Pons (tissue), 1 donor: Measurements from ENCODE around the gene MEX3B.
"Not testable (repeated sequence)": the region's sequence is repeated elsewhere in the genome, so short reads cannot be mapped to it uniquely, and the experiment has no call there.

Experiments used
- DNase-seq: peaks from one replicate; pipeline ENCODE4 v3.0.0-alpha.2; 2016; ENCODE audit warnings: low spot score

MEX3B gene

DNA sequence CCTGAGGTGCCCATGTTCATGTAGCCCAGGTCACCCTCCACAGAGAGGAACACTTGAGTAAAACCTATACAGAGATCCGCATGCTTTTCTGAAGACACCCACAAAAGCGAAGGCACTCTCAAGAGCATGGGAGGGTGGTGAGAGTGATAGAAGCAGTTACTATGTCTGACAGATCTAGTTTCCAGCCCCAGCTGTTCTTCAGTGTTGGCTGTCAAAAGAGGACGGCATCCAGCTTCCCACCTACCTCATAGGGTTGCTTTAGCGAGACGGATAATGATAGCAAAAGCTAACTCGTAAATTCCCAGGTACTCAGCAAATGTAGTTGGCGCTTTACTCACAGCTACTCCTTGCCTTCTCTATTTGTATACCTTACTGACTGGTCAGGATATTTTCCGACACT lies 3.0 kb upstream of the MEX3B start:
- DNase-seq = peak; percentile 2

GRCh38 chr15:82047453-82048400 lies 1.9 kb upstream of the MEX3B start:
- peak; percentile 66 for DNase-seq

GRCh38 chr15:82046666-82047452 lies 1.0 kb upstream of the MEX3B start:
- peak; percentile 89 for DNase-seq

GRCh38 chr15:82045179-82045891 lies 483 bp downstream of the MEX3B start:
- peak; percentile 51 for DNase-seq

DNA sequence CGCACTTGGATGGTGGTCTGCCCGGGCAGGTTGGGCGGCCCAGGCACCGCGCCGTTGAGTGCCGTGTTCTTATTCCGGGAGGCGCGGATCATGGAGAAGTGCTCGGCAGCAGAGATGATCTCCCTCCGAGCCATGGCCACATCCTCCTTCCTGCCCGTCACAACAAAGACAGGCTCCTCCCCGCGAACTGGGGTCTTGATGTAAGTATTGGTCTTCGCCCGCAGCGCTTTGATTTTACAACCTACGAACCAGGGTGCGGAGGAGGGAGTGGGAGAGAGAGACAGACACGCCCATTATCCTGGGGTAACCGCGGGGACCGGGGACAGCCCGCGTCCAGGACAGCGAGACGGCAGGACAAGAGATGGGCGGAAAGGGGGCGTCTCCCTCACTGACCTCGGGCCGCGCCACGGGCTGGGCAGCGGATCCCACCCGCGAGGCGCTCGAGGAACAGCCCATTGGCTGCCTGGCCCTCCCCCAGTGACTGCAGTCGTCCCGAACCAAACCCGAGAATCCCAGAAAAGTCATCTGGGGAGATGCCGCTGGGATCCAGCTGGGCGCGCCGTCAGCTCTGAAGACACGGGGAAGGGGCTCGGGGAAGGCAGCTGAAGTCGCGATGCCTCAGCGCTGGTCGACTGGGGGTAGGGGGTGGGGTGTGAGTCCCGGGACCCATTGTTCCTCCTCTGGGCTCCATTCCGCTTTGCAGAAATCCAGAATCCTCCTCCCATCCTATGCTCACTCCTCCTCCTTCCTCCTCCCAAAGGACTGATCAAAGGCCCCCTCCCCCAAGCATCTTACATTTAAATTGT lies 1.2 kb downstream of the MEX3B start:
- DNase-seq = peak; percentile 30

GRCh38 chr15:82043796-82044372 lies 1.9 kb downstream of the MEX3B start:
- DNase-seq = no peak

DNA sequence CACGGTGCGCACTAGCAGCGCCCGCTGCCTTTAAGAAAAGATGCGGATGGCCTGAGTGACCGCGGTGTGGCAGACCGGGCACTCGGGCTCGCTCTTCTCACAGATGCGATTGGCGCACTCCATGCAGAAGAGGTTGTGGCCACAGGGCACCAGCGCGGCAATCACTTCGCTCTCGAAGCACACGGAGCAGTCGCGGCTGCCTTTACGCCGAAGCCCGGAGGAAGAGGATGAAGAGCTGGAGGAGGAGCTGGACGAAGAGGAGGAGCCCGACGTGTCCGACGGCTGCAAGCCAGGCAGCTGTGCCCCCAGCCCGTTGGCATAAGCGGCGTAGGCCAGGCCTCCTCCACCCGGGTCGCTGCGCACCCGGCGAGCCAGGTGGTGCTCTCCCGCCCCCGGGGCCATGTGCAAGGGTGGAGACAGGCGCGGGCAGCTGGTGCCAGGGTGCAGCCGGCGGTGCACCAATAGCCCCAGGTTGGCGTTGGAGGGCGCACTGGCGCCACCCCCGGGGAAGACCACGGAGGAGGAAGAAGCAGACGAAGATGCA lies 2.6 kb downstream of the MEX3B start:
- DNase-seq = no peak

- no peak for DNase-seq
These were observed 5.0 kb downstream of the MEX3B start for GRCh38 chr15:82040862-82041261.

DNA sequence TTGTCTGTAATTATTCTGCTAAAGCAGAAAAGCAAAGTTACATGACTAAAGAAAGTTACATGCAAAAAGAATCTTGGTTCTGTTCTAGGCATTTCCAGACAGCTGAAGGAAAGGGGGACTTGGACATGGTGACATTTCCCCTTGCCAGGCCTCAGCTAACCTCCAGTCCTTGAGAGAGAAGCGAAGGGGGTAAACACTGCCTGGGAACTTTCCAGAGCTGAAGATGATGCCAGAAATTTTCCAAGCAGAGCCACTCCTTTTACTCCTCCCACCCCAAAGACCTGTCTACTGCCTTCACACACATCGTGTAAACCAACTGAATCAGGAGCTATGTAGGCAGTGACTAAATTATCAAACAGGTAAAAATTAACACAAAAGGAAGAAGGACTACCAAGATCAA lies 5.4 kb downstream of the MEX3B start:
- DNase-seq = no peak

DNA sequence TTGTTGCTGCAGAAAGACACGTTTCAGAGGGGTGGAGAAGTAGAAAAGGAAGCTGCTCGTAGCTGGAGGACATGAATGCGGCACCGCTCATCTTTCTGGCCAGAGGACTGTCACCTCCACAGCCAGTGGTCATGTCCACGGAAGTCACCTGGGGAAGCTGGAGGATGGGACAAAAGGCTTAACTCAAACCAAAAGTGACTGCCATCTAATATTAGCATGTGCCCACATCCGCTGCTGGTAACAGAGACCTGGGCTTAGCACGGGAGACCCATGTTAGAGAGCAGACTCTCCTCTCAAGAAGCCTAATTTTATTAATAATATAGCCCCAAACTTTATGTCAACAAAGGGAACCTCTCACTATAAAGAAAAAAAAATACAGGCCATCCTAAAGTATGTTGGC lies 5.9 kb downstream of the MEX3B start:
- DNase-seq = no peak

DNA sequence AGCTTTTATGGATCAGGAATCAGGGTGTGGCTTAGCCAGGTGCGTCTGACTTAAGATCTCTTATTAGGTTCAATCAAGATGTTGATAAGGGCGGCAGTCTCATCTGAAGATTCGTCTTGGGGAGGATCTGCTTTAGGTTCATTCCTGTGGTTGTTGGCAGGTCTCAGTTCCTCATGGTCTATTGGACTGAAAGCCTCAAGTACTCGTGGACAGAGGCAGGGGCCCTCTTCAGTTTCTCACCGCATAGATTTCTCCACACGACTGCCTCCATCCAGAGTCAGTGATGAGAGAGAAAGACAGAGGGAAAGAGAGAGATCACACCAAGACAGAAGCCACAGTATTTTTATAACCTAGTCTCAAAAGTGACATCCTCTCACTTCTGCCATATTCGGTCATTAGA lies 9.4 kb downstream of the MEX3B start:
- no peak for DNase-seq

DNA sequence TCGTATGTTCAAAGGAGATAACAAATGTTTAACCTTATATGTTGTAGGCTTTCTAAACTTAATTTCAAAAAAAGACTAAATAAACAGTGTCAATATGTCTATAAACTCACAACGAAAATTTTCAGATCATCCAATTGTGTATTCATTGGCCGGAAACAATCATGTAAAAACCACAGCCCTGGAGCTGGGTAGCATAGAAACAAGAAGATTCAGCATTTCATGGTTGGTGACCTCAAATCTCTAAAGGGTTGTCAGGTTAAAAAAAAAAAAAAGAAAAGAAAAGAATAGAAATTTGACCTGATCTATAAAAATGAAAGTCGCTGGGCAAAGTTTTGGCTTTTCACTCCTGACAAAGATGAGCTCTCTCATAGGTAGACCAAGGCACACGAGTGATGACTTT lies 13.9 kb downstream of the MEX3B start:
- no peak for DNase-seq

DNA sequence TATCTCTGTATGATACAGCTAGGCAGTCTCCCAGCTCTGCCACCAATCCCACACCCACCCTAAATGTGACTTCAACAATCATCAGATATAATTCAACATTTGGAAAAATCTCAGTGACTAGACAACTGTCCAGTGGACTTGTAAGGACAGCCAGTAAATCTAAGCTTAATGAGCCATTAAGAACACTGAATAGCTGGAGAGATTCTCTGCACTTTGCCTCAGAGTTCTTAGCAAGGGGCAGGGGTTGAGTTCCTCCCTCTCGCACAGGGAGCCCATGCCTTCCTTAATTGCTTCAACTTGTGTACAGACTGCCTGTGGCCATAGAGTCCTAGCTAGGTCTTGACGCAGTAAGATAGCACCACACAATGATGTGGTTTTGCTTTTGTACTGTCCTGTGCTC lies 15.6 kb downstream of the MEX3B start:
- no peak for DNase-seq

- DNase-seq = not testable (repeated sequence)
These were observed 17.7 kb downstream of the MEX3B start for GRCh38 chr15:82028163-82028562.

- no peak for DNase-seq
These were observed 23.8 kb downstream of the MEX3B start for GRCh38 chr15:82021992-82022391.

DNA sequence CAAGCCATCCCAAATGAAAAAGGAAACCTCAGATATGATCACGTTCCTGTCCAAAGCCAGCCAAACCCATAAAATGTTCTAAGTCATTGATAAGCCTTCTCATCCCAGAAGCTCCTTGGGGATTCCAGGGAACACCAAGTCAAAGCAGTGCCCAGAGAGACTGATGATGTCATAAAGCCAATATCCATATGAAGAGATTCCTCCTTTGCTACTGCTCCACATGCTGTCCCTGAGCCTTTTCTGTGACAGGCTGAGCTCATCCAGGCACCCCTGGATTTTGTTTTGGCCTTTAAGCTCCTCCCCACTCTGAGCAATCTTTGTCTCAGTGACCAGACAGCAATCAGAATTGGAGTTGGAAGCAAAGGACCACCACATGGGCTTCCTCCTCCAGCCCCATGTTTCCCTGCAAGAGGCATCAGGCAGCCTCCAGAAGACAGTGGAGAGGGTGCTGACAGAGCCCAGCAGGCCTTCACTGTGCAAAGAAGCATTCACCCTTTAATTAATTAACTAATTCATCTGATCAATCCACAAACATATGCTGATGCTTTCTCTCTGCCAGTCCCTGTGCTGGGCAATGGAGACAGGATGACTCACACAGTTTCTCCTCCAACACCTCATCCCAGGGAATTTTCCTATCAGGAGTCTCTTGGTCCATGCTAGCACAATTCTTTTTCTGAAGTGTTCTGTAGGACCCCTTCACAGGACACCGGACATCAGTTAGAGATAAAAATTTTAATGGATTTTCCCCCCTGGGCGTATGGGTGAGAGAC lies 25.0 kb downstream of the MEX3B start:
- DNase-seq = peak; percentile 5

DNA sequence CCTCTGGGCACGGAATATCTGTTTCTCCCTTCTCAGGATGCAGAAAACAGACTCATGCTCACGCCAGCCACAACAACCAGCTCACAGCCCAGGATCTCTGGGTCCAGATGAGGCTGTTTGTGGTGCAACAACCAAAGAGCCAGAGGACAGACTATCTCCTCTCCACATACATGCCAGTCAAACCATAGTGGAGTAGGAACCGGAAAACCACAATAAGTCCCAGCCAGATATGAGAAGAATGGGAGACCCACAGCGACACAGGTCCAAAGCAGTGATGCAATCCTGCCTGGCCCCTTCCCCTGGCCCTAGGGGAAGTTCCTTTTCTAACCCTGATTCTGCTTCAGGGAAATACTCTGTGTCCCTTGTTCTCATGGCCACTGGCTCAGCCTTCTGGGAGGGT lies 27.6 kb downstream of the MEX3B start:
- DNase-seq = no peak

- no peak for DNase-seq
These were observed 28.2 kb downstream of the MEX3B start for GRCh38 chr15:82017656-82018055.

DNA sequence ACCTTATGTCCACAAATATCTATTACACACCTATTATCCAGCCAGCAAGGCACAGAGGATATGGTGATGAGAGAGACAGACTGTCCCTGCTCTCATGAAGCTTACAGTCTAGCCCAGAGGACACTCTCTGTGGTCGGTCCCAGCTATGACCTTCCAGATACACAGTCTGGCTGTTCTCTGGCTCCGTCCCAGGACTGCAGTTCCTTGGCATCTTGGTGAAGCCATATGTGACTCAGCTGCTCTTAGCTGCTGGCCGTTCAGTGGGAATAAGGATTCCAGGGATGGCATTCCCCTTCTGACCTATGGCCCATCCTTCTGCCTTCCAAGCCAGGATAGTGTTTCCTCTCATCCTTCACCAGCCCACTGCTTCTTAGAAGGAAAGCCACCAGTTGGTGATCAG lies 30.8 kb downstream of the MEX3B start:
- DNase-seq = no peak

DNA sequence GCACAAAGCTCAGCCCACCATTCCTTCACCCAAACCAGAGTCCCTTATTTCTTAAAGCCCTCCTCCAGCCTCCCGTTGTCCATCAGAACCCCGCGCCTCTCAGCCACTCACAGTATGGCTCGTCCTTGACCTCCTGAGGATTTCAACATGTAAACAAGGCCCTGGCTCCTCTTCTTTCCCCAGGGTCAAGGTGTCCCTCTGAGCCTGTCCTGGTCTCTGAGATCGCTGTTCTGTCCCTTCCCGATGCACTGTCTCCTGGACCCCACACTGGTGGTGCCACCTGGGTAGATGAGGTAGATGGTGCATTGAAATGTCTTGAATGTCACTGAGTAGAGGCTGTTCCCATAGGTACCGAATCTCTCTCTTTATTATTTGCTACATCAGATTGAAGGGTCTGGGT lies 32.9 kb downstream of the MEX3B start:
- no peak for DNase-seq
